Measurements from ENCODE around the gene ZFAND2A. TPM values are rescaled to one million over a fixed set of nuclear protein-coding genes. Genes with fewer than 3 reads are reported as not detected.

Gene ZFAND2A
- total RNA-seq, 1 donor from 2014 or later: 13.5 TPM

- no peak for ATAC-seq
These were observed 53.8 kb downstream of the ZFAND2A start for GRCh38 chr7:1106063-1106792.

- no peak for ATAC-seq
These were observed 54.8 kb downstream of the ZFAND2A start for GRCh38 chr7:1105189-1105588.

DNA sequence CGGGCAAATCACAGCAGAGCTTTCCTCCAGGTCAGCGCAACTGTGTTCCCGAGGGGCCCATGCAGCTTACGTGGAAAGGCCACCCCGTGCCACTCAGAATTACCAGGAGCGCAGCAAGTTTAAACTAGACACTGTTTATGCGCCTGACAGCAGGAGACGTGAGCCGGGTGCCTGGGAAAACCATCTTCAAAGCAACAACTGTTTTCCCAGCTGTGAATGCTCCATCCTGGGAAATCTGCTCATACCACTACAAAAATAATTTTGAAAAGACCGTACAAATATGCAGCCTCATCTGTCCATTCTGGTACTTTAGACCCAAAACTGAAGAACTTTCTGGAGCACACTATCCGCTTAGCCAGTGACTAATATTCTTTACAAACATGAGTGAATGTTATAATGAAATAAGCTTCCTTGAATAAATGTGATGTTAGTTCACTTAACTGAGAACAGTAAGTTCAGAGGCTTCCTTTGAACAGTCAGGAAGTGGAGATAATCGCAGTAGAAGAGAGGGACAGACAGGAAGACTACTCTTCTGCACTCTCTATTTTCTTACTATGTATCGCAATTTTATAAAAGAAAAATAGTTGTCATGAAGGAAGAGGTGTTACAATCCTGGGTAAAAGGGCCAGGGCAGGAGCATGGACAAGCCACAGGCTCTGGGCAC lies 55.3 kb downstream of the ZFAND2A start:
- no peak for ATAC-seq

- ATAC-seq: no peak
These were observed 56.0 kb downstream of the ZFAND2A start for GRCh38 chr7:1103789-1104515.

DNA sequence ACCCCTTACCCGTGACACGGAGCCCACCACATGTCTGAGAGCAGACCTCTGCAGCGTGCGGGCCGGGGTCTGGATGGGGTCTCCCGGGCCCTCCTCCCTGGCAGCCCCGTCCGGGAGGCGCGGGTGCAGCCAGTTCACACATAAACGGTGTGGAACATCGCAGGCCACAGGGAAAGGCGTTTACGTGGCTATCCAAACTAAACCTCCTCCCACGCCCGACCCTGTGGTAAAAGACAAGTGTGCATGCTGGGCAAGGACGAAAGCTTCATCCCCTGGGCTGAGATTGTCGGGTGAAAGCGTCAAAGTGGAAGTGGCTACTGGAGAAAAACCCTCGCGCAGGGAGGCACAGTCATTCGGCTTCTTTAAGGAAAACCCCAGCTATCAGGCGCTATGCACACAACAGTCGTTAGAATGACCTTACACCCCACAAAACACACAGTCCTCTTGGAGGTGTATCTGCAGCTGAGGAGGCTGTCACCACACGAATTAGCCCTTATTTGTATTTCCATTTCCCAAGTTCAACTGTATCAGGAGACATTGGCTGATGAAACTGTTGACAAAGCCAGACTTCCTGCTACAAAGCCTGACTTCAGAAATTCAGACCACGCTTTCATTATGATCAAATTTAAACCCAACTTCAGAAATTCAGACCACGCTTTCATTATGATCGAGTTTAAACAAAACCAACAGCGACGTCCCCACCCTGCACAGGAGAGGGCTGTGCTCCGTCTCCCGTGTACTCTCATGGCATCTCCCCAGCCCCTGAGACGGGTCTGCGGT lies 56.8 kb downstream of the ZFAND2A start:
- ATAC-seq: no peak

Other genes starting within 250 kb of the ZFAND2A start
- gene ADAP1, start 205.5 kb downstream of the ZFAND2A start, total RNA-seq: 5.7 TPM
- gene COX19, start 184.6 kb downstream of the ZFAND2A start, total RNA-seq: 5.5 TPM
- gene CYP2W1, start 177.0 kb downstream of the ZFAND2A start, total RNA-seq: 0.36 TPM
- 2.3 TPM for gene GPR146, start 115.7 kb downstream of the ZFAND2A start, total RNA-seq
- 1.6 TPM for gene GPER1, start 72.1 kb downstream of the ZFAND2A start, total RNA-seq
- gene UNCX, start 72.7 kb upstream of the ZFAND2A start, total RNA-seq: not detected